Heart right ventricle (tissue), 16 donors: ENCODE results near the gene SSU72. TPM values are rescaled to one million over a fixed set of nuclear protein-coding genes. Genes with fewer than 3 reads are reported as not detected.
A peak's percentile ranks its signal among the peaks of the same experiment; 100 is the strongest.

ENCODE experiments used
- ATAC-seq, 8 donors: fragments of 200-7000 bp; cut with Tn5 transposase; one replicate each; pipeline ENCODE4 v1.9.1; 2020; ENCODE audit warnings: mild to moderate bottlenecking in 8 of 8, moderate library complexity in 8 of 8, moderate number of reproducible peaks in 1 of 8
- DNase-seq, 2 donors: peaks; one replicate each; pipeline ENCODE4 v3.0.0-alpha.2; 2020
- H3K27ac ChIP-seq, 10 donors: fragments of 200-600 bp; sonication (generic) in 2 of 10; one replicate each; pipeline versions ENCODE4 v1.5.0 to v1.8.0; 2020 to 2022; ENCODE audit warnings: mild to moderate bottlenecking in 3 of 10
- H3K27me3 ChIP-seq, 7 donors: fragments of 200-600 bp; one replicate each; pipeline ENCODE4 v1.8.0; 2021 to 2022; ENCODE audit warnings: mild to moderate bottlenecking in 2 of 7
- H3K36me3 ChIP-seq, 9 donors: fragments of 200-600 bp; sonication (generic) in 1 of 9; one replicate each; pipeline versions ENCODE4 v1.5.0 to v1.8.0; 2020 to 2022; ENCODE audit warnings: mild to moderate bottlenecking in 2 of 9
- H3K4me1 ChIP-seq, 9 donors: fragments of 200-600 bp; sonication (generic) in 1 of 9; one replicate each; pipeline versions ENCODE4 v1.5.0 to v1.8.0; 2020 to 2022; ENCODE audit warnings: mild to moderate bottlenecking in 4 of 9
- H3K4me3 ChIP-seq, 10 donors: fragments of 200-600 bp; sonication (generic) in 2 of 10; one replicate each; pipeline versions ENCODE4 v1.5.0 to v1.8.0; 2020 to 2022; ENCODE audit warnings: mild to moderate bottlenecking in 7 of 10, moderate library complexity in 2 of 10
- H3K9me3 ChIP-seq, 11 donors: fragments of 200-600 bp in 10 of 11; sonication (generic) in 2 of 11; one replicate each; pipeline versions ENCODE4 v1.5.0 to v1.8.0; 2013 to 2022; ENCODE audit warnings: mild to moderate bottlenecking in 2 of 11, control low read depth in 1 of 11, moderate library complexity in 1 of 11
- WGBS, 2 donors: extraction: QIAGEN DNeasy Blood & Tissue Kit; methylation state at CpG; one replicate each; pipeline ENCODE4 v1.1.7; 2013; ENCODE audit warnings: inconsistent platforms in 1 of 2; 5-methylcytosine and 5-hydroxymethylcytosine counted together
- intact Hi-C, 10 donors: fragments of 100-400 bp; cut with DNase I; formaldehyde crosslinking; loops; one replicate each; pipeline versions ENCODE4 v1.11.1 to v1.14.2; 2022
- polyA plus RNA-seq, 2 donors: library from polyadenylated mRNA; stranded (reverse); fragments of 200-250 nt; gene quantifications; one replicate each; pipeline ENCODE4 v1.2.3, GENCODE V29; 2013
- total RNA-seq, 10 donors: library from RNA; stranded (reverse); fragmentation: NEBNext Ultra II Directional in 3 of 10; extraction: Animal tissue kit (Norgen Biotek cat#: 25700) in 3 of 10; gene quantifications; one replicate each; pipeline versions ENCODE4 v1.2.1 to v1.2.4, GENCODE V29; 2021 to 2023
- TF ChIP-seq, protein P1 (sequence below), 9 donors: fragments of 200-600 bp; sonication (generic) in 2 of 9; IDR thresholded peaks; one replicate each; pipeline versions ENCODE4 v1.5.0 to v1.8.0; 2021 to 2022; ENCODE audit warnings: antibody characterized with exemption in 9 of 9, mild to moderate bottlenecking in 5 of 9, moderate library complexity in 1 of 9
- donor health status: Arrhythmogenic right ventricular cardiomyopathy.
- donor health status: ischemic (EF 13 %, LVEDD 7.1; RV severe dilation, severe dysfunction).
- donor health status: healthy with polysubstance abuse.
- donor health status: DM: no; HTN: yes; CAD: no.
- donor health status: DM: no; HTN: no; CAD: no.
- donor health status: ischemic (EF 25% LVEDD 6.9; RV normal size, moderate dysfunction).
- donor health status: ischemic (EF 25% LVEDD 5.7; RV mildly dilated, moderate dysfunction).
- donor health status: healthy.
- donor health status: DM: yes; HTN: yes; CAD: no.
- donor health status: Ischemic cardiomyopathy.
- donor health status: ischemic (EF 35%, LVEDD 5.7; RV mildly dilated, moderate dysfunction).
- donor health status: nonischemic (EF 11% LVEDD 7.7; RV severe dilation, severe dysfunction).
- donor health status: DM: yes; HTN: yes; CAD: no.
- donor health status: PGD.
- donor health status: ischemic (EF 29% LVEDD 5.4; RV normal size, mild dysfunction).
- donor health status: nonischemic (EF 23%, LVEDD 6.1; RV moderate dilation, normal function).

SSU72 gene
- total and polyA plus RNA-seq, 12 donors, result 73.8 to 138 (median 87.2) TPM

DNA sequence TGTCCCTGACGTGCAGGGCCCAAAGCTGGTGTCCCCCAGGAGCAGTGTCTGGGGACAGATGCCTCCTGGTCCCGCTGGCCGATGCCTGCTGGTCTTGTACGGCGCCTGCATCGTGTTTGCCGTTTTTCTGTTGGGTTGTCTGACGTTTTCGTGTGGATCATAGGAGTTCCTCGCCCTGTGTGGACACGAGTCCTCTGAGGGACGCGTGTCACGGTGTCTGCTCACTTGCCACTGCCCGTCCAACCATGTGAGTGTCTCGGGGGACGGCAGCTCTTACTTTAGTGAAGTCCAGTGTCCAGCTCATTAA, 48.1 kb upstream of the SSU72 start:
- Histone ChIP-seq H3K9me3 (no peaks in the 10 kb centered on the region), H3K4me1 (peaks cover 4 to 53% (median 18%) of the 10 kb centered on the region in 9 donors), H3K4me3 (no peak overlapping the region), H3K36me3 (peaks cover 0 to 38% (median under 1%) of the 10 kb centered on the region in 9 donors), H3K27me3 (no peaks in the 10 kb centered on the region), H3K27ac (no peak overlapping the region)
- DNase-seq (no peak), ATAC-seq (no peak)
- intact Hi-C loops, result no loop called here
- TF ChIP-seq, protein P1, sequence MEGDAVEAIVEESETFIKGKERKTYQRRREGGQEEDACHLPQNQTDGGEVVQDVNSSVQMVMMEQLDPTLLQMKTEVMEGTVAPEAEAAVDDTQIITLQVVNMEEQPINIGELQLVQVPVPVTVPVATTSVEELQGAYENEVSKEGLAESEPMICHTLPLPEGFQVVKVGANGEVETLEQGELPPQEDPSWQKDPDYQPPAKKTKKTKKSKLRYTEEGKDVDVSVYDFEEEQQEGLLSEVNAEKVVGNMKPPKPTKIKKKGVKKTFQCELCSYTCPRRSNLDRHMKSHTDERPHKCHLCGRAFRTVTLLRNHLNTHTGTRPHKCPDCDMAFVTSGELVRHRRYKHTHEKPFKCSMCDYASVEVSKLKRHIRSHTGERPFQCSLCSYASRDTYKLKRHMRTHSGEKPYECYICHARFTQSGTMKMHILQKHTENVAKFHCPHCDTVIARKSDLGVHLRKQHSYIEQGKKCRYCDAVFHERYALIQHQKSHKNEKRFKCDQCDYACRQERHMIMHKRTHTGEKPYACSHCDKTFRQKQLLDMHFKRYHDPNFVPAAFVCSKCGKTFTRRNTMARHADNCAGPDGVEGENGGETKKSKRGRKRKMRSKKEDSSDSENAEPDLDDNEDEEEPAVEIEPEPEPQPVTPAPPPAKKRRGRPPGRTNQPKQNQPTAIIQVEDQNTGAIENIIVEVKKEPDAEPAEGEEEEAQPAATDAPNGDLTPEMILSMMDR (IDR thresholded peaks at IDR 0.05), result no peak
- WGBS, 2 donors, result 91 to 93% methylated on average over 17 of the region's 17 CpGs

DNA sequence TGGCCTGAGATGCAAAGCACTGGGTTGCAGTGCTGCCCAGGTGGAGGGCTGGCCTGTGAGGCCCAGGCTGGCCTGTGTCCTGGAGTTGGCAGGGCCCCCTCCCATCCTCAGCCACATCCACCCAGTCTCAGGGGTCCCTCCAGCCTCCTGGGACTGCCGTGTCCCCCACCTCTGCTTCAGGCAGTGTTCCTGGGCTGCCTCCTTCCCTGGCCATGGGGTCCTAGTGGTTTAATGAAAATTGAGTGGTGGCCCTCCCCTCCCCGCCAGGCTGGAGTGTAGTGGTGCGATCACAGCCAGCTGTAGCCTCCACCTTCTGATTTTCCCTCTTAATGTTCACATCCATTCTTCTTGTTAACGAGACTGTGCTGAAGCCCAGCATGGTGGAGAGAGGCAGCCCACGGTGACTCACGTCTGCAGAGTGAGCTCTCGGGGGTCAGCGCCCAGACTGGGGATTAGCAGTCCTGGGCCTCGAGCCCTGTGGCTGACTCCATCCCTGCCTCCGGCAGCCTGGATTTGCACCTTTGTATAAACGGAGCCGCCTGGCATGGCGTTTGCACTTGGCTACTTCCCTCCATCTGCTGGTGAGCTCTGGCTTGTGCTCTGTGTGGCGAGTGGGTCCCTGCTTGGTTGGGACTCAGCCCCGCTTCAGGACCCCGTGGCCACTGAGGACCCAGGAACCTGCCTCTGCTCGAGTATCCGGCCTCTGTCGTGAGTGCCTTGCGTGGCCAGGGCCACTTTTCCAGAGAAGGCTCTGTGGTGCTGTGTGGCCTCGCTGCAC, 47.5 kb upstream of the SSU72 start:
- no peak overlapping the region for H3K4me3 ChIP-seq
- H3K27me3 ChIP-seq, result no peaks in the 10 kb centered on the region
- no peaks in the 10 kb centered on the region for H3K9me3 ChIP-seq
- ATAC-seq, result no peak
- intact Hi-C loops, result no loop called here
- WGBS, 2 donors, result 85 to 90% methylated on average over 21 of the region's 21 CpGs
- TF ChIP-seq, protein P1 (IDR thresholded peaks at IDR 0.05), result no peak
- peaks cover 4 to 58% (median 24%) of the 10 kb centered on the region in 9 donors for H3K4me1 ChIP-seq
- peak overlapping the region in 2 of 10 donors; percentile 12 to 73 for H3K27ac ChIP-seq
- no peak for DNase-seq
- peaks cover 0 to 38% (median 0%) of the 10 kb centered on the region in 9 donors for H3K36me3 ChIP-seq

DNA sequence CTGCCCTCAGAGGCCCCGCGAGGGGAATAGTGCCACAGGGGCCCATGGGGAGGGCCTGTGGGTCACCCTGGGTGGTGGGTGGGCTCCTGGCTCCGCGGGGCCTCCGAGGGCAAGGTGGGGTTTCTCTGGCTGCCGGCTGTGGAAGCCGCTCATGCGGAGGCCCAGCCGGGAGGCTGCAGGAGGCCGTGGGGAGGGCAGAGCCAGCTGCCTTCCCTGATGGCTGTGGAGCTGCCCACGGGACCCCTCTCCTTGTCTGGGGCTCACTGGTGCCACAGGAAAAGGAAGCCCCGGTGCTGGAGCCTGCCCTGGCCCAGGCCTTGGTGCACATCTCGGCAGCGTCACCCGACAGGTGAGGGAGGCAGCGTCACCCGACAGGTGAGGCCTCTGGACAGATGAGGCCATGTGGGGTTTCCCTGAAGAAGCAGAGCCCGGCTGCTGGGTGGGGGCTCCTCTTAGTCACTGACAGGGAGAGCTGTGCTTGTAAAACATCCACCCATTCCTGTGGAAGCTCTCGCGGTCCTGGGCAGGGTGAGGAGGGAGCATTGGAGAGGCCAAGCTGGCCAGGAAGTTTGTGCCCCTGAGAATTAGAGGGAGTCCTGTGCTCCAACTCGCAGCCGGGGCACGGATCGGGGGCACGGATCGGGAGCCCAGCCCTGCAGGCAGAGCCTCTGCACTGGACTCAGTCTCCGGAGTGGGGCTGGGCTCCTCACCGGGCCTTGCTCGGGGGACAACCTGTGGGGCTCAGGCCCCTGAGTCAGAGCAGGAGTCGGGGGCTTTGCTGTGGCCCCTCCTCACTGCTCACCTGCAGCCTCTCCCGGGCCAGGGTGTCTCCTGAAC, 46.7 kb upstream of the SSU72 start:
- peak in 1 of 2 donors; percentile 13 for DNase-seq
- WGBS, 2 donors, result 80 to 82% methylated on average over 31 of the region's 31 CpGs
- Histone ChIP-seq H3K27ac (peak overlapping the region in 7 of 10 donors; percentile 5 to 80 (median 66)), H3K36me3 (peaks cover 0 to 34% (median 0%) of the 10 kb centered on the region in 9 donors), H3K4me3 (no peak overlapping the region), H3K9me3 (no peaks in the 10 kb centered on the region), H3K4me1 (peaks cover 11 to 65% (median 32%) of the 10 kb centered on the region in 9 donors), H3K27me3 (no peaks in the 10 kb centered on the region)
- TF ChIP-seq, protein P1 (IDR thresholded peaks at IDR 0.05), result no peak
- intact Hi-C loops, result no loop called here
- no peak for ATAC-seq

GRCh38 chr1:1620433-1621139, 45.9 kb upstream of the SSU72 start:
- peak overlapping the region in 9 of 10 donors; percentile 26 to 81 (median 72) for H3K27ac ChIP-seq

More at GRCh38 chr1:1620433-1621139, 45.9 kb upstream of the SSU72 start:
- Histone ChIP-seq H3K36me3 (peaks cover 0 to 31% (median 0%) of the 10 kb centered on the region in 9 donors), H3K27me3 (no peaks in the 10 kb centered on the region), H3K9me3 (no peaks in the 10 kb centered on the region), H3K4me1 (peaks cover 11 to 59% (median 33%) of the 10 kb centered on the region in 9 donors), H3K4me3 (no peak overlapping the region)
- ATAC-seq (no peak), DNase-seq (peak in 1 of 2 donors; percentile 14)
- intact Hi-C loops, result no loop called here
- 86 to 88% methylated on average over 16 of the region's 16 CpGs for WGBS, 2 donors
- TF ChIP-seq, protein P1 (IDR thresholded peaks at IDR 0.05), result peak in 2 of 9 donors; percentile 0 to 2
